IPS DF 6.9 (cell line): ENCODE results near the gene HOOK2.
A peak's percentile ranks its signal among the peaks of the same experiment; 100 is the strongest.
"Not testable (repeated sequence)": the region's sequence is repeated elsewhere in the genome, so short reads cannot be mapped to it uniquely, and the experiment has no call there.

Experiments
- DNase-seq: peaks from one replicate; pipeline ENCODE4 v3.0.0-alpha.2; 2013; ENCODE audit warnings: low read depth, low spot score
- H3K27ac ChIP-seq: one replicate; pipeline ENCODE4 v1.5.1; 2013; ENCODE audit warnings: low read length, control low read depth
- H3K27me3 ChIP-seq: 2 replicates; pipeline ENCODE4 v1.6.1; 2013; ENCODE audit warnings: mild to moderate bottlenecking, low read length; ENCODE audit not compliant: control insufficient read depth, insufficient read depth
- H3K36me3 ChIP-seq: 2 replicates; pipeline ENCODE4 v1.6.1; 2013; ENCODE audit warnings: low read length; ENCODE audit not compliant: control insufficient read depth, insufficient read depth
- H3K4me1 ChIP-seq: 2 replicates; pipeline ENCODE4 v1.6.1; 2013; ENCODE audit warnings: low read length; ENCODE audit not compliant: control insufficient read depth, insufficient read depth
- H3K4me3 ChIP-seq: 2 replicates; pipeline ENCODE4 v1.5.1; 2013; ENCODE audit warnings: mild to moderate bottlenecking, low read length
- H3K9me3 ChIP-seq: 2 replicates; pipeline ENCODE4 v1.6.1; 2013; ENCODE audit warnings: low read length, inconsistent platforms; ENCODE audit not compliant: control insufficient read depth, insufficient read depth
- WGBS: extraction: QIAGEN DNeasy Blood & Tissue Kit; methylation state at CpG from one replicate; pipeline ENCODE4 v1.1.7; 2013; ENCODE audit warnings: mixed read lengths, missing lambda C conversion rate; ENCODE audit not compliant: insufficient read length, insufficient coverage; 5-methylcytosine and 5-hydroxymethylcytosine counted together

HOOK2 gene

DNA sequence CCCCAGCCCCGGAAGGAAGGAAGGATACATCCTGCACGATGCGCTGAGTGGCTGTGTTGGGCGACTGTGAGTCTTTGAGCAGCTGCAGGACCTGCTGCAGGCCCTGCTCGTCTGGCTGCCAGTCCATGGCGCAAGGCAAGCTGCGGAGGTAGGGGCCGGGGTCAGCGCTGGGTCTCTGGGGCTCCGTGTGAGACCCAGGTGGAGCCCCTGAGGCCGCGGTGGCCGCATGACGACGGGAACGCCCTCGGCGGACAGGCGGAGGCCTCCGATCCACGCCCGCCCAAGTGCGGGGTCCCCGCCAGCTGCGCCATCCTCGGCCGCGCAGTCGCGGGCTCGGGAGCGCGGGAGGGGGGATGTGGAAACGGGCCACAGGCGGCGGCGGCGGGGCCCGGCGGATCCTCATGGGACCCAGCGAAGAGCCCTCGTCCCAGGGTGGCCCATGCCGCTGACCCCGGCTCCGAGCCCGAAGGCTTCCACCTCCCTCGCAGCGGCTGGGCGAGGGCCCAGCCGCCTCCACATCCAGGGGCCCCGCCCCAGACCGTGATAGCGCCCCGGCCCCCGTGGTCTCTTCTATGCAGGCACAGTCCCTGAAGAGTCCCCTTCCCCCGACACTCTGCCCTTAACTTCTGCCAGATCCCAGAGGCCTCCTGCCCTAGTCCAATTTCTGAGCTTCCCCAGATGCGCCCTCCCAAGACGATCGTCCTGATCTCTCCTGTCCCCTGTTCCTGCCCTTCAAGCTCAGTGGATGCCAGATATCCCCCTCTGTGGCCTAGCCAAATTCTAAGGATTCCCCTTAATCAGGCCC, 54.3 kb downstream of the HOOK2 start:
- Histone ChIP-seq H3K27ac (no peak overlapping the region), H3K36me3 (peaks cover 13% of the 10 kb centered on the region), H3K4me1 (no peaks in the 10 kb centered on the region; the same call in 1 of the 2 replicates), H3K27me3 (no peaks in the 10 kb centered on the region), H3K9me3 (no peaks in the 10 kb centered on the region), H3K4me3 (peak overlapping the region; percentile 71; the same call in 1 of the 2 replicates)
- WGBS: no CpG with 5 or more reads among the region's 59 CpGs
- no peak for DNase-seq

DNA sequence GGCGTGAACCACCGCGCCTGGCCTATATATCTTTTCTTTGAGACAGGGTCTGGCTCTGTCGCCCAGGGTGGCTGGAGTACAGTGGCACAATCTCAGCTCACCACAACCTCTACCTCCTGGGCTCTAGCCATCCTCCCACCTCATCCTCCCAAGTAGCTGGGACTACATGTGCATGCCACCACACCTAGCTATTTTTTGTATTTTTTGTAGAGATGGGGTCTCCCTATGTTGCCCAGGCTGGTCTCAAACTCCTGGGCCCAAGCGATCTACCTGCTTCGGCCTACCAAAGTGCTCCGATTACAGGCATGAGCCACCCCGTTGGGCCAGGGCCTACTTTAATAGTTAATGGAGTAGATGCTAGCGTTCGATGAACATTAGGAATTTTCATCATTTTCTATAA, 55.1 kb downstream of the HOOK2 start:
- H3K4me1 ChIP-seq: no peaks in the 10 kb centered on the region; the same call in 1 of the 2 replicates
- peaks cover 20% of the 10 kb centered on the region for H3K36me3 ChIP-seq
- DNase-seq: no peak
- H3K9me3 ChIP-seq: no peaks in the 10 kb centered on the region
- no peak overlapping the region for H3K27ac ChIP-seq
- WGBS: no CpG with 5 or more reads among the region's 10 CpGs
- no peak overlapping the region for H3K4me3 ChIP-seq
- H3K27me3 ChIP-seq: no peaks in the 10 kb centered on the region

DNA sequence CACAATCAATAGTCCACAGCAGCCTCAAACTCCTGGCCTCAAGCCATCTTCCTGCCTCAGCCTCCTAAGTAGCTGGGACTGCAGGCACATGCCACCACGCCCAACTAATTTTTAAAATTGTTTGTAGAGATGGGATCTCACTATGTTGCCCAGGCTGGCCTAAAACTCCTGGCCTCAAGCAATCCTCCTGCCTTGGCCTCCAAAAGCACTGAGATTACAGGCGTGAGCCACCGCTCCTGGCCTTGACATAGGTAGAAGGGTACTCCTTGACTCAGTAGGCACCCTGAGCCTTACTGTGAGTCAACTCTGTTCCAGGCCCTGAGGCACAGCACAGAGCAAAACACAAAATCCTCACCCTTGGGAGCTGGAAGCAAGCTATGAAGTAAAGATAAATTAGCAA, 59.4 kb downstream of the HOOK2 start:
- peaks cover 43% of the 10 kb centered on the region for H3K36me3 ChIP-seq

DNA sequence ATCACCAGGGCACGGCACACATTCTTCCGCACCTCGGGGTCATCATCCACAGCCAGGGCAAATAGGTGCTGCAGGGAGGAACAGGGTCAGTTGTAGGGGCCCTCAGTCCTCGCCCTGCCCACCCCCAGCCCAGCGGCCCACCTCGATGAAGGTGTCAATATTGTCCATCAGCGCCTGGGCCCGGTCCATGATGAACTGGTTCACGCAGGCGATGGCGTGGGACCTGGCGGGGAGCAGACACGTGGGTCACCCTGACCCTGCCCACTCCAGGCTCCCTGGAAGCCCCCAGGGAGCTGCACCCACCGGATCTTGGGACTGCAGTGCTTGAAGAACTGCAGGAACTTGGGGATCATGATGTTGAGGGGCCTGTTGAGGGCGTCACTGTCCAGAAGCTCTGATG, 60.2 kb downstream of the HOOK2 start:
- DNase-seq: no peak
- H3K9me3 ChIP-seq: no peaks in the 10 kb centered on the region
- whole genome bisulfite sequencing: no CpG with 5 or more reads among the region's 15 CpGs
- no peak overlapping the region for H3K27ac ChIP-seq
- H3K4me1 ChIP-seq: no peaks in the 10 kb centered on the region
- peaks cover 47% of the 10 kb centered on the region for H3K36me3 ChIP-seq
- no peaks in the 10 kb centered on the region for H3K27me3 ChIP-seq
- no peak overlapping the region for H3K4me3 ChIP-seq

More for the DNA sequence above, 59.4 kb downstream of the HOOK2 start:
- H3K4me1 ChIP-seq: no peaks in the 10 kb centered on the region; the same call in 1 of the 2 replicates
- no peak overlapping the region for H3K4me3 ChIP-seq
- no CpG with 5 or more reads among the region's 3 CpGs for WGBS
- H3K27ac ChIP-seq: no peak overlapping the region
- H3K27me3 ChIP-seq: no peaks in the 10 kb centered on the region
- no peak for DNase-seq
- no peaks in the 10 kb centered on the region for H3K9me3 ChIP-seq

DNA sequence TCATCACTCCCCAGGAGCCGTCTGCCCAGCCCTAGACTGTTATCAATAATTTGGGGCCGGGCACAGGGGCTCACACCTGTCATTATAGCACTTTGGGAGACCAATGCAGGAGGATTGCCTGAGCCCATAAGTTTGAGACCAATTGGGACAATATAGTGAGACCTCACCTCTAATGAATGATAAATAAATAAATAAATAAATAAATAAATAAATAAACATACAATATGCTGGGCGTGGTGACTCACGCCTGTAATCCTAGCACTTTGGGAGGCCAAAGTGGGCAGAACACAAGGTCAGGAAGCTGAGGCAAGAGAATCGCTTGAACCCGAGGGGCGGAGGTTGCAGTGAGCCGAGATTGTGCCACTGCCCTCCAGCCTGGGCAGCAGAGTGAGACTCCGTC, 62.0 kb downstream of the HOOK2 start:
- not testable (repeated sequence) for H3K9me3 ChIP-seq, H3K4me3 ChIP-seq, H3K4me1 ChIP-seq, H3K27ac ChIP-seq, H3K27me3 ChIP-seq, DNase-seq
- WGBS: no CpG with 5 or more reads among the region's 9 CpGs
- peaks cover 50% of the 10 kb centered on the region for H3K36me3 ChIP-seq
